Measurements from ENCODE around the gene EMP1.

EMP1 gene, protein sequence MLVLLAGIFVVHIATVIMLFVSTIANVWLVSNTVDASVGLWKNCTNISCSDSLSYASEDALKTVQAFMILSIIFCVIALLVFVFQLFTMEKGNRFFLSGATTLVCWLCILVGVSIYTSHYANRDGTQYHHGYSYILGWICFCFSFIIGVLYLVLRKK

DNA sequence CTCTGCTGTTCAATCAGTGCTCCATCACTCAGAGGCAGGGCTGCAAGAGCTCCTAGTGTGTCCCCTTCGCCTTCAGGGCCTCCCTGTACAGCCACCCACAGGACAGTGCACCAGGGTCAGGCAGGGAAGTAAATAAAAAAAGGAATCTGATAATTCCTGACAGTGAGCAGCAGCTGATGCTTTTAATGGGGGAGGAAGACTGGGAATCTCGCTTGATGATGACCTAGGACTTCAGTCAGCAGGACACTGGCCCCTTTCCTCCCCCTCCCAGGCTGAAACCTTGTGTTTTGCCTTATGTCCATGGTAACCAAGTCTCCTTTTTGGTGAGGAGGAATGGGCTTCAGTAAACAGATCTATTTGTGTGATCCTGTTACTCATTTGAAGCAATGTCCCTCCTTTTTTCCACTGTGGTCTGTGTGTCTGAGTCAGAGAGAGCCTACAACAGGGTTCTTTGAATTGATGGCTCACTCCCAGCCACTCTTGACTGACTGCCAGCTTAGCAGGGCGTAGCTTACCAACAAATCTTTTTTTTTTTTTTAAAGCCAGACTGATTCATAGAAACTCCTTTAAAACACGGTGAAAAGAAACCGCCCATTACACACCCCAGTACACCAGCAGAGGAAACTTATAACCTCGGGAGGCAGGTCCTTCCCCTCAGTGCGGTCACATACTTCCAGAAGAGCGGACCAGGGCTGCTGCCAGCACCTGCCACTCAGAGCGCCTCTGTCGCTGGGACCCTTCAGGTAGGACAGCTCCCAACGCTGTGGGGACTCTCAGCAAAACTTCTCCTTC lies at the start of gene EMP1:
EMP1 (plus strand) TSS at position 597 of the 792 bp plus-strand sequence. CDS start 14,785 bp downstream, outside the sequence.
- H3K9me3 ChIP-seq (ENCODE audit: control insufficient read depth in 2 of 2, low read length in 2 of 2), result no peaks in the 10 kb centered on the region
- peak within 1 kb of the TSS; percentile 84 to 89 for H3K27ac ChIP-seq (ENCODE audit: low read depth in 2 of 2, low read length in 2 of 2)
- H3K9ac ChIP-seq (ENCODE audit: low read depth in 1 of 2, low read length in 2 of 2), result peak within 1 kb of the TSS; percentile 69 to 80
- H3K4me1 ChIP-seq (ENCODE audit: control insufficient read depth in 2 of 2, insufficient read depth in 2 of 2, low read length in 2 of 2), result peaks cover 23 to 49% of the 10 kb centered on the region in 2 donors
- H3K27me3 ChIP-seq (ENCODE audit: control insufficient read depth in 2 of 2, insufficient read depth in 2 of 2, low read length in 2 of 2), result peaks cover 3 to 9% of the 10 kb centered on the region in 2 donors
- H3K4me3 ChIP-seq (ENCODE audit: low read length in 2 of 2), result peak within 1 kb of the TSS; percentile 75 to 85
- no peaks in the 10 kb centered on the region for H3K36me3 ChIP-seq (ENCODE audit: control insufficient read depth in 2 of 2, insufficient read depth in 2 of 2, low read length in 2 of 2)

DNA sequence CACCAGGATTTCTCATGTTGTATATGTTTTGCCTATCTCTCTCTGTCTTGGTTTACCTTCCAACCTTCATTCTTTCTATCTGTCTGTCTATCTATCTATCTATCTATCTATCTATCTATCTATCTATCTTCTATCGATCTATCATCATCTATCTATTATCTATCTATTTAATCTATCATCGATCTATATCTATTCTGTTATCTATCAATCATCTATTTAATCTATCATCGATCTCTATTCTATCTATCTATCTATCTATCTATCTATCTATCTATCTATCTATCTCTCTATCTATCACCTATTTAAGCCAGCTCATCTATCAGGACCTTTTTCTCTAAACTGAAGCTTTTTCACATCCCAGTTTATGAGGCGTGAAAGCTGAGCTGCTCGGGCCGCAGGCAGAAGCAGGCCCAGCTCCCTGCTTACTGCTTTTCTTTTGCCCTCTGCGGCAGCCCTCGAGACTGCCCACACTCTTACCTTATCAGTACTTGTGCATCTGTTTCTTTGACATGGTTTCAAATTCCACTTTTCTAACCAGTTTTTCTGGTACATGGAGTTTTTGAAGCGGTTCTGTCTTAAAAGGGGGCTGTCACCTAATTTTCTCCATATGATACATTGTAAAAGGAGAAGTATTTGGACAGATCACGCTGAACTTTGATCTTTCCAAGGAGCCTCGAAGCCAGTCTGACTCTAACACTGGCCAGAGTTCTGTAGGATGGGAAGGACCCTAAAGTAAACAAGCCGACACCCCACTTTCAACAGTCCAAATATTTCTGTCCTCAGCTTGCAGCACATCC lies 48.6 kb upstream of the EMP1 start:
- Histone ChIP-seq H3K9me3 (ENCODE audit: control insufficient read depth in 2 of 2, low read length in 2 of 2) (no peaks in the 10 kb centered on the region), H3K9ac (ENCODE audit: low read depth in 1 of 2, low read length in 2 of 2) (no peak overlapping the region), H3K27me3 (ENCODE audit: control insufficient read depth in 2 of 2, insufficient read depth in 2 of 2, low read length in 2 of 2) (peaks cover 0 to 9% of the 10 kb centered on the region in 2 donors), H3K36me3 (ENCODE audit: control insufficient read depth in 2 of 2, insufficient read depth in 2 of 2, low read length in 2 of 2) (no peaks in the 10 kb centered on the region), H3K27ac (ENCODE audit: low read depth in 2 of 2, low read length in 2 of 2) (no peak overlapping the region), H3K4me3 (ENCODE audit: low read length in 2 of 2) (no peak overlapping the region), H3K4me1 (ENCODE audit: control insufficient read depth in 2 of 2, insufficient read depth in 2 of 2, low read length in 2 of 2) (no peaks in the 10 kb centered on the region)

DNA sequence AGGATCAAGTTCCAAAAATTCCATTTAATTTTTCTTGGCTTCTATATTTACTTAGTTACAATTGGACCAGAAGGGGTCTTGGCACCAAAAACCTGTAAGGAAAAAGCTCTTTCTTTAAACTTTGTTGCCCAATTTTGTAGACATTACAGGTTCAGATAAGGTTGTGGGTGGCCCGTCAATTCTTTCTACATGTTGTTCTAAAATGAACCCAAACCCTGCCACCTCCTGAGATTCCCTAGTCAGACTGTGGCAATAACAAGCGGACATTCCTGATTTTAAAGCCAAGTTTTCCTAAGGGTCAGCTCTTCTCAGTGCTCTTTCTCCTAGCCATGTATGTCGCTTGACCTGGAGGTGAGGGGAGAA lies 48.1 kb upstream of the EMP1 start:
- no peak overlapping the region for H3K27ac ChIP-seq (ENCODE audit: low read depth in 2 of 2, low read length in 2 of 2)
- no peak overlapping the region for H3K9ac ChIP-seq (ENCODE audit: low read depth in 1 of 2, low read length in 2 of 2)
- H3K9me3 ChIP-seq (ENCODE audit: control insufficient read depth in 2 of 2, low read length in 2 of 2), result no peaks in the 10 kb centered on the region
- no peak overlapping the region for H3K4me3 ChIP-seq (ENCODE audit: low read length in 2 of 2)
- peaks cover 5 to 9% of the 10 kb centered on the region in 2 donors for H3K27me3 ChIP-seq (ENCODE audit: control insufficient read depth in 2 of 2, insufficient read depth in 2 of 2, low read length in 2 of 2)
- no peaks in the 10 kb centered on the region for H3K36me3 ChIP-seq (ENCODE audit: control insufficient read depth in 2 of 2, insufficient read depth in 2 of 2, low read length in 2 of 2)
- H3K4me1 ChIP-seq (ENCODE audit: control insufficient read depth in 2 of 2, insufficient read depth in 2 of 2, low read length in 2 of 2), result no peaks in the 10 kb centered on the region

DNA sequence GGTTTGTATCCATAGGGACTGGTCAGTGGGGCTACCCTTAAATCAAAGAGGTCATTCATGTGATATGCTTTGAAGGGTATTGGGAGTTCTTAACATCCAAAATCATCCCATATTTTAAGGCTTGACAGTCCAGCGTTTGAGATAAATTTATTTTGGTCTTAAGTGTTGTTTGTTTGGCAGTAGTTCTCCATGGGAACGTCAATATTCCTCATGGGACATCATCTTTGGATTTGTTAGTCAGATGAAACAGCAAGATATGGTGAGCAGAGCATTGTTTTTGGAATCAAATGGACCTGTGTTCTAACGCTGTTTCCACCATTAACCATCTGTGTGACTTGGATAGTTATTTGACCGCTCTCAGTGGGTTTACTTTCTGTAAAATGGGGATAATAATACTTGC lies 47.1 kb upstream of the EMP1 start:
- no peaks in the 10 kb centered on the region for H3K36me3 ChIP-seq (ENCODE audit: control insufficient read depth in 2 of 2, insufficient read depth in 2 of 2, low read length in 2 of 2)
- H3K27ac ChIP-seq (ENCODE audit: low read depth in 2 of 2, low read length in 2 of 2), result no peak overlapping the region
- H3K9ac ChIP-seq (ENCODE audit: low read depth in 1 of 2, low read length in 2 of 2), result no peak overlapping the region
- H3K4me1 ChIP-seq (ENCODE audit: control insufficient read depth in 2 of 2, insufficient read depth in 2 of 2, low read length in 2 of 2), result no peaks in the 10 kb centered on the region
- no peak overlapping the region for H3K4me3 ChIP-seq (ENCODE audit: low read length in 2 of 2)
- H3K9me3 ChIP-seq (ENCODE audit: control insufficient read depth in 2 of 2, low read length in 2 of 2), result no peaks in the 10 kb centered on the region
- peaks cover 5 to 9% of the 10 kb centered on the region in 2 donors for H3K27me3 ChIP-seq (ENCODE audit: control insufficient read depth in 2 of 2, insufficient read depth in 2 of 2, low read length in 2 of 2)

DNA sequence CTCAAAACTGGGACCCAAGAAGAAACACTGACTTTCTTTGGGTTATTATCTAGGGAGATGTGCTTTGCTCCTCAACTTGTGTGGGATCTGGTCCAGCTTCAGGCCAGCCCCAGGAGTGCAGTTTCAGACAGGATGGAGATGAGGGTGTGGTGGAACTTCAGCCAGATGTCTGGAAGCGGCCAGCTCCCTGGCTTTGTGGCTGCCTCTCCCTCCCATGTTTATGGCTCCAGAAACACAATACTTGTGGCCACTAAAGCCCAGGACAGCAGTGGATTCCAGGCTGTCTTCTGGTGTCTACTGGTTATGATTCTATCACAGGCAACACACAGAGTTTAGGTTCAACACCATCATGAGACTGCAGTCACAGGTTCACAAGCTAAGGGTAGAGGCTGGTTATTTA lies 44.2 kb upstream of the EMP1 start:
- no peak overlapping the region for H3K27ac ChIP-seq (ENCODE audit: low read depth in 2 of 2, low read length in 2 of 2)
- no peaks in the 10 kb centered on the region for H3K36me3 ChIP-seq (ENCODE audit: control insufficient read depth in 2 of 2, insufficient read depth in 2 of 2, low read length in 2 of 2)
- H3K4me3 ChIP-seq (ENCODE audit: low read length in 2 of 2), result no peak overlapping the region
- H3K4me1 ChIP-seq (ENCODE audit: control insufficient read depth in 2 of 2, insufficient read depth in 2 of 2, low read length in 2 of 2), result no peaks in the 10 kb centered on the region
- H3K9me3 ChIP-seq (ENCODE audit: control insufficient read depth in 2 of 2, low read length in 2 of 2), result no peaks in the 10 kb centered on the region
- H3K9ac ChIP-seq (ENCODE audit: low read depth in 1 of 2, low read length in 2 of 2), result no peak overlapping the region
- peaks cover 5 to 6% of the 10 kb centered on the region in 2 donors for H3K27me3 ChIP-seq (ENCODE audit: control insufficient read depth in 2 of 2, insufficient read depth in 2 of 2, low read length in 2 of 2)

DNA sequence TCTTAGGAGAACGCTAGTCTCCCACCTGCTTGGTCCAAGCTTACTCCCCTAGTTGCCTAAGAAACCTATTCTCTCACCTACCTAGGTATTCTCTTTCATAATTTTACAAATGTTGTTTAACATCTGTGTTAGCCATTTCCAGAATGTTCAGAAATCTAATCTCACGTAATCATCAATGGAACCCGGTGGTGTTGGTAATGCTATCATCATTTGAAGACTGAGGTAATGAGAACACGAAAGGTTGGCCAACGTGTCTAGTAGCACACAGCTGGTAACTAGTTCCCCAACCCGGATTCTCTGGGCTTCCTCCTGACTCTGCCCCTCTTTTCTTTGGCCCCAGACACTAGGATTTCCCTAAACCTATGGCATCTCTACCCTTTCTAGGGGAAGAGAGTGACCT lies 43.8 kb upstream of the EMP1 start:
- no peaks in the 10 kb centered on the region for H3K9me3 ChIP-seq (ENCODE audit: control insufficient read depth in 2 of 2, low read length in 2 of 2)
- no peaks in the 10 kb centered on the region for H3K36me3 ChIP-seq (ENCODE audit: control insufficient read depth in 2 of 2, insufficient read depth in 2 of 2, low read length in 2 of 2)
- no peak overlapping the region for H3K4me3 ChIP-seq (ENCODE audit: low read length in 2 of 2)
- H3K27ac ChIP-seq (ENCODE audit: low read depth in 2 of 2, low read length in 2 of 2), result no peak overlapping the region
- H3K9ac ChIP-seq (ENCODE audit: low read depth in 1 of 2, low read length in 2 of 2), result no peak overlapping the region
- H3K4me1 ChIP-seq (ENCODE audit: control insufficient read depth in 2 of 2, insufficient read depth in 2 of 2, low read length in 2 of 2), result no peaks in the 10 kb centered on the region
- peaks cover 5 to 6% of the 10 kb centered on the region in 2 donors for H3K27me3 ChIP-seq (ENCODE audit: control insufficient read depth in 2 of 2, insufficient read depth in 2 of 2, low read length in 2 of 2)

DNA sequence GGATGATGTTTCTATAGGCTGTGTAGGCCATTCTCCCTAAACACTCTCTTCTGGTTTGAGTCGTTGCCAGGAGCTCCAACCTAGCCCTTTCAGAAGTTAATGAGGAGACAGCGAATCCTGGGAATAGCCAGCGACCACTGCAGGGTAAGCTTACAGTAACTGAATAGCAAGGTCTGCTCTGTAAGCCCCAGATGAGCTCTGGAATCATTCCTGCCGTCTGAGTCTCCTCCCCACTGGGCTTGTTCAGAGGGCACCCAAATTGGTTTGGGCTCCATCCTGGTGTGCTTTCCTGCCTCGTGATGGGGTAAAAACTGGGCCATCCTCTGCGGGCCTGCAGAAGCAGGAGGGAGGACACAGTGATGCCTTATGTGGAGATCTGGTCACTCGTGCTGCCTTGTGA lies 43.3 kb upstream of the EMP1 start:
- Histone ChIP-seq H3K9ac (ENCODE audit: low read depth in 1 of 2, low read length in 2 of 2) (no peak overlapping the region), H3K9me3 (ENCODE audit: control insufficient read depth in 2 of 2, low read length in 2 of 2) (no peaks in the 10 kb centered on the region), H3K27me3 (ENCODE audit: control insufficient read depth in 2 of 2, insufficient read depth in 2 of 2, low read length in 2 of 2) (peaks cover 2 to 5% of the 10 kb centered on the region in 2 donors), H3K4me1 (ENCODE audit: control insufficient read depth in 2 of 2, insufficient read depth in 2 of 2, low read length in 2 of 2) (no peaks in the 10 kb centered on the region), H3K27ac (ENCODE audit: low read depth in 2 of 2, low read length in 2 of 2) (no peak overlapping the region), H3K4me3 (ENCODE audit: low read length in 2 of 2) (no peak overlapping the region), H3K36me3 (ENCODE audit: control insufficient read depth in 2 of 2, insufficient read depth in 2 of 2, low read length in 2 of 2) (no peaks in the 10 kb centered on the region)

DNA sequence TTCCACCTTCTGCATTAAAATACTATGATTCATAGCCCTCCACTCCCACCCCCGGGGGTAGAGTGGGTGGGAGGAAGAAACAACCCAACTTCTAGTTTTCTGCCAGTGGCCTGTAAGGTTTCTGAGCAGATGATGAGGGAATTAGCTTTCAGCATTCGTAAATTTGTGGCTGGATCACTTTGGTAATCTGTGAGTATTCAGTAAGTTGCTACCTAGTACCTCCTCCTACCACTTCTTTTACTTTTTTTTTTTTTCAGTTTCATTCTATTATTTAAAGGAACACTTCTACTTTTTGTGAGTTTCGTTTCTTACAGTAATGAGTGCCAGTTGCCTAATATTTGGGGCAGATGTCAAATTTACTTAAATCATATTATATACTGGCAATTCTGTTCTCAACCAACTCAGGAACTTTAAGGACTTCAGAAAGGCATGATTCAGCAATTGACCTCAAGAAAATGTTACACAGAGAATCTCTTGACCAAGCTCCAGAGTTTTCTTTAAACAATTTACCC lies 42.4 kb upstream of the EMP1 start:
- no peaks in the 10 kb centered on the region for H3K9me3 ChIP-seq (ENCODE audit: control insufficient read depth in 2 of 2, low read length in 2 of 2)
- no peaks in the 10 kb centered on the region for H3K36me3 ChIP-seq (ENCODE audit: control insufficient read depth in 2 of 2, insufficient read depth in 2 of 2, low read length in 2 of 2)
- H3K4me3 ChIP-seq (ENCODE audit: low read length in 2 of 2), result no peak overlapping the region
- no peaks in the 10 kb centered on the region for H3K4me1 ChIP-seq (ENCODE audit: control insufficient read depth in 2 of 2, insufficient read depth in 2 of 2, low read length in 2 of 2)
- H3K9ac ChIP-seq (ENCODE audit: low read depth in 1 of 2, low read length in 2 of 2), result no peak overlapping the region
- peaks cover 0 to 5% of the 10 kb centered on the region in 2 donors for H3K27me3 ChIP-seq (ENCODE audit: control insufficient read depth in 2 of 2, insufficient read depth in 2 of 2, low read length in 2 of 2)
- no peak overlapping the region for H3K27ac ChIP-seq (ENCODE audit: low read depth in 2 of 2, low read length in 2 of 2)

DNA sequence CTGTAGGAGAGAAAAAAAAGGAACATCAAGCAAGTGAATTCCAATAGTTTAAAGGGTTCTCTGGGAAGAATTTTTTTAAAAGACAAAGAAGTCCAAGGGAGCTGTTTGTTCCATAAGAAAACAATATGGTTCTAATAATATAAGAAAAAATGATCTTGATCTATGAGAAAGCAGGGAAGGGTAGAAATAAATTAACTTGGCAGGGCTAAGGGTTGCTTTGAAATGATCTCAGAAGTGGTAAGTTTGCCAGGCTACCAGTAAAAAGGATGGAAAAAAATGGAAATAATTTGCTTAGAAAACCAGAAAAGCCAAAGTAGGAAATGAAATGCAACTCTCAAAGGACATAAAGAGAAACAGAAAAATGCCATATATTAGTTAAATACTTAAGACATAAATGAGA lies 41.7 kb upstream of the EMP1 start:
- no peaks in the 10 kb centered on the region for H3K9me3 ChIP-seq (ENCODE audit: control insufficient read depth in 2 of 2, low read length in 2 of 2)
- peaks cover 0 to 5% of the 10 kb centered on the region in 2 donors for H3K27me3 ChIP-seq (ENCODE audit: control insufficient read depth in 2 of 2, insufficient read depth in 2 of 2, low read length in 2 of 2)
- H3K4me3 ChIP-seq (ENCODE audit: low read length in 2 of 2), result no peak overlapping the region
- no peaks in the 10 kb centered on the region for H3K36me3 ChIP-seq (ENCODE audit: control insufficient read depth in 2 of 2, insufficient read depth in 2 of 2, low read length in 2 of 2)
- H3K27ac ChIP-seq (ENCODE audit: low read depth in 2 of 2, low read length in 2 of 2), result no peak overlapping the region
- H3K9ac ChIP-seq (ENCODE audit: low read depth in 1 of 2, low read length in 2 of 2), result no peak overlapping the region
- no peaks in the 10 kb centered on the region for H3K4me1 ChIP-seq (ENCODE audit: control insufficient read depth in 2 of 2, insufficient read depth in 2 of 2, low read length in 2 of 2)

DNA sequence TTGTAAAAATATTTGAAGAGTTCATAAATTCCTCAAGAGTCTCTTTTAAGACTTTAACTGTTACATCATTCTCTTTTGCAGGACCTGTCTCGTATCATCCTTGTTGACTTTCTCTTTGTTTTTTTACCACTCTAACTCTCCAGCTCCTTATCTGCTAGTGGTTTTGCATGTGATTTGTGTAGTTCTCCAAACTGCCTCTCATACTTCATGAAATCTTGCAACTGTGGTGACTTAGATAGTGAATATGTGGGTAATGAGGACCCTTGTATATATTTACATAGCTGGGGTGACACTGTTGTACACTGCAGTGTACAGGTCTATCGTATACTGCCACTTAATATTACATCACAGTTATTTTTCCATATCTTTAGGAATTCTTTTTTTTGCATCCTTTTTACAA lies 40.2 kb upstream of the EMP1 start:
- Histone ChIP-seq H3K36me3 (ENCODE audit: control insufficient read depth in 2 of 2, insufficient read depth in 2 of 2, low read length in 2 of 2) (no peaks in the 10 kb centered on the region), H3K9me3 (ENCODE audit: control insufficient read depth in 2 of 2, low read length in 2 of 2) (no peaks in the 10 kb centered on the region), H3K4me3 (ENCODE audit: low read length in 2 of 2) (no peak overlapping the region), H3K27ac (ENCODE audit: low read depth in 2 of 2, low read length in 2 of 2) (no peak overlapping the region), H3K9ac (ENCODE audit: low read depth in 1 of 2, low read length in 2 of 2) (no peak overlapping the region), H3K27me3 (ENCODE audit: control insufficient read depth in 2 of 2, insufficient read depth in 2 of 2, low read length in 2 of 2) (peaks cover 0 to 5% of the 10 kb centered on the region in 2 donors), H3K4me1 (ENCODE audit: control insufficient read depth in 2 of 2, insufficient read depth in 2 of 2, low read length in 2 of 2) (no peaks in the 10 kb centered on the region)

Data from mucosa of rectum (tissue), 2 donors.